Right renal pelvis (tissue), 4 donors: ENCODE measurements around the gene B4GALT2. TPM values are rescaled to one million over a fixed set of nuclear protein-coding genes. Genes with fewer than 3 reads are reported as not detected.

Experiments
- polyA plus RNA-seq, 4 donors: library from polyadenylated mRNA; unstranded; fragments of 120-200 nt; gene quantifications; one replicate each; pipeline ENCODE4 v1.2.1, GENCODE V29; 2013; ENCODE audit not compliant: insufficient read length in 4 of 4

Gene B4GALT2
- polyA plus RNA-seq, 4 donors = 38.8 to 48.7 (median 40.1) TPM

Other genes starting within 250 kb of the B4GALT2 start
- 1 to 10 TPM; 1.5 to 2.6 (median 2.1) TPM for gene ARTN, start 45.4 kb upstream of the B4GALT2 start, polyA plus RNA-seq
- 10 to 100 TPM; 34.1 to 43.2 (median 38.5) TPM for gene IPO13, start 32.3 kb upstream of the B4GALT2 start, polyA plus RNA-seq
- gene DPH2, start 9.2 kb upstream of the B4GALT2 start, polyA plus RNA-seq = 10 to 100 TPM; 24.0 to 26.8 (median 24.5) TPM
- gene ATP6V0B, start 4.2 kb upstream of the B4GALT2 start, polyA plus RNA-seq = 100 to 1,000 TPM; 139 to 182 (median 149) TPM
- gene CCDC24, start 12.4 kb downstream of the B4GALT2 start, polyA plus RNA-seq = 10 to 100 TPM; 16.3 to 22.6 (median 20.5) TPM
- 1 to 10 TPM; 5.6 to 7.7 (median 6.3) TPM for gene SLC6A9, start 52.3 kb downstream of the B4GALT2 start, polyA plus RNA-seq
- gene KLF17, start 139.6 kb downstream of the B4GALT2 start, polyA plus RNA-seq = under 1 TPM in 1 of 4 donors, not detected in 3; 0.17 TPM
- not detected for gene KLF18, start 162.4 kb downstream of the B4GALT2 start, polyA plus RNA-seq
- 10 to 100 TPM; 56.8 to 62.5 (median 57.3) TPM for gene DMAP1, start 234.3 kb downstream of the B4GALT2 start, polyA plus RNA-seq